Activated T-helper 17 cell treated with anti-CD3 and anti-CD28 coated beads, Interleukin-2, amount 50 U/mL, for 72 hours (primary cell): ENCODE results near the gene RFC1. TPM values are rescaled to one million over a fixed set of nuclear protein-coding genes. Genes with fewer than 3 reads are reported as not detected.
"Not testable (repeated sequence)": the region's sequence is repeated elsewhere in the genome, so short reads cannot be mapped to it uniquely, and the experiment has no call there.

Experiments
- ATAC-seq: fragments of 150-1000 bp; cut with Tn5 transposase; replicated peaks from 2 replicates; pipeline ENCODE4 v1.10.0; 2021; ENCODE audit warnings: mild to moderate bottlenecking, moderate library complexity
- H3K27ac Mint-ChIP-seq: one replicate; pipeline ENCODE4 v1.8.0; 2022; ENCODE audit warnings: mixed read lengths
- H3K27me3 Mint-ChIP-seq: one replicate; pipeline ENCODE4 v1.8.0; 2022; ENCODE audit warnings: mixed read lengths
- H3K36me3 Mint-ChIP-seq: one replicate; pipeline ENCODE4 v1.8.0; 2022; ENCODE audit warnings: low read depth, mild to moderate bottlenecking, mixed read lengths
- H3K4me1 Mint-ChIP-seq: one replicate; pipeline ENCODE4 v1.8.0; 2022; ENCODE audit warnings: mixed read lengths
- H3K4me3 Mint-ChIP-seq: one replicate; pipeline ENCODE4 v1.8.0; 2022; ENCODE audit warnings: mild to moderate bottlenecking, mixed read lengths
- H3K9me3 Mint-ChIP-seq: one replicate; pipeline ENCODE4 v1.8.0; 2022; ENCODE audit warnings: mixed read lengths
- total RNA-seq, 2 donors: library from RNA; stranded (reverse); gene quantifications; one replicate each; pipeline ENCODE4 v1.2.3, GENCODE V29; 2022

Gene RFC1
- total RNA-seq, 2 donors from 2014 or later: 79.0 to 86.3 TPM

GRCh38 chr4:39367166-39367565, 1.0 kb upstream of the RFC1 start:
- Mint-ChIP-seq H3K4me3 (peak overlapping the region; percentile 97), H3K4me1 (peaks cover 18% of the 10 kb centered on the region), H3K36me3 (peaks cover 38% of the 10 kb centered on the region), H3K27ac (no peak overlapping the region), H3K9me3 (no peaks in the 10 kb centered on the region), H3K27me3 (no peaks in the 10 kb centered on the region)
- ATAC-seq: no peak

DNA sequence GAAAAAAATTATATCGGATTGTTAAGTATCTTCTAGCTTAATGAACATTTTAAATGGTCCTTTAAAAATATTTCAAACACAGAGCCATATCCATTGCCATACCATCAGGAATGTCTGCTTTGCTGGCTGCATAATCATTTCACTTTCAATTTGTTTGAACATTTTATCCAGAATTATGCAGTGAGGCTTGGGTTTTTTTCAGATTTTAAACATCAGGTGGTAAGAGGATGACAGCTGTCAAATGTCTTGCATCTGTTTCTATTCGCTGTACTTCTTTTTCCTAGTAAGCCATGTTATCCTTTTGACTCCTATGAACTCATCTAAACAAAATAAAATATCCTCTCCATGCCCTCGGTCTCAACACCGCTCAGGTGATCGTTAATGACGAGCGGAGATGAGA, 802 bp downstream of the RFC1 start:
- no peak for ATAC-seq
- peak overlapping the region; percentile 97 for H3K4me3 Mint-ChIP-seq
- H3K9me3 Mint-ChIP-seq: no peaks in the 10 kb centered on the region
- peak overlapping the region; percentile 96 for H3K27ac Mint-ChIP-seq
- H3K4me1 Mint-ChIP-seq: peaks cover 21% of the 10 kb centered on the region
- no peaks in the 10 kb centered on the region for H3K27me3 Mint-ChIP-seq
- peaks cover 48% of the 10 kb centered on the region for H3K36me3 Mint-ChIP-seq

GRCh38 chr4:39363773-39364393, 2.3 kb downstream of the RFC1 start:
- Mint-ChIP-seq H3K27me3 (no peaks in the 10 kb centered on the region), H3K36me3 (peaks cover 52% of the 10 kb centered on the region), H3K9me3 (no peaks in the 10 kb centered on the region), H3K4me3 (peak overlapping the region; percentile 97), H3K27ac (peak overlapping the region; percentile 66), H3K4me1 (peaks cover 25% of the 10 kb centered on the region)
- peak; percentile 47 for ATAC-seq

GRCh38 chr4:39362827-39363226, 3.3 kb downstream of the RFC1 start:
- Mint-ChIP-seq H3K4me1 (peaks cover 29% of the 10 kb centered on the region), H3K9me3 (no peaks in the 10 kb centered on the region), H3K4me3 (peak overlapping the region; percentile 42), H3K27ac (peak overlapping the region; percentile 3), H3K36me3 (peaks cover 58% of the 10 kb centered on the region), H3K27me3 (no peaks in the 10 kb centered on the region)
- no peak for ATAC-seq

- ATAC-seq, H3K27ac Mint-ChIP-seq, H3K27me3 Mint-ChIP-seq, H3K9me3 Mint-ChIP-seq, H3K4me3 Mint-ChIP-seq: not testable (repeated sequence)
- H3K4me1 Mint-ChIP-seq: peaks cover 29% of the 10 kb centered on the region
- peaks cover 53% of the 10 kb centered on the region for H3K36me3 Mint-ChIP-seq
These were observed 5.6 kb downstream of the RFC1 start for GRCh38 chr4:39360611-39361010.

- Mint-ChIP-seq H3K4me1 (peaks cover 34% of the 10 kb centered on the region), H3K27me3 (no peaks in the 10 kb centered on the region), H3K27ac (peak overlapping the region; percentile 75), H3K9me3 (no peaks in the 10 kb centered on the region), H3K4me3 (peak overlapping the region; percentile 49), H3K36me3 (peaks cover 53% of the 10 kb centered on the region)
- peak; percentile 16 for ATAC-seq
These were observed 9.2 kb downstream of the RFC1 start for GRCh38 chr4:39357002-39357401.

DNA sequence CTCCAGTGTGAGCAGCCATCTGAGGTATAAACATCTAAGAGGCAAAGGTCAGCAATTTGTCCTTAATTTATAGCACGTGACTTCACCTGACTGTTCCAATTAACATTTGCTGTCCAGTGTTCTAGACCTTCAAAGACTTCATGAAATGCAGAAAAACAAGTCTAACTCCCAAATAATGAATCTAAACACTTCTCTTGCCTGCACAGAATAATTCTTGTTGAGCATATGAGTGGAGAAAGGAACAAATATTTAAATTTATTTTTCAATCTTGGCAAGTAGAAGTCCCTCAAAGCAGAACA, 12.0 kb downstream of the RFC1 start:
- no peak for ATAC-seq
- no peaks in the 10 kb centered on the region for H3K9me3 Mint-ChIP-seq
- H3K27me3 Mint-ChIP-seq: no peaks in the 10 kb centered on the region
- peak overlapping the region; percentile 92 for H3K27ac Mint-ChIP-seq
- peaks cover 38% of the 10 kb centered on the region for H3K4me1 Mint-ChIP-seq
- H3K4me3 Mint-ChIP-seq: peak overlapping the region; percentile 82
- H3K36me3 Mint-ChIP-seq: peaks cover 69% of the 10 kb centered on the region

DNA sequence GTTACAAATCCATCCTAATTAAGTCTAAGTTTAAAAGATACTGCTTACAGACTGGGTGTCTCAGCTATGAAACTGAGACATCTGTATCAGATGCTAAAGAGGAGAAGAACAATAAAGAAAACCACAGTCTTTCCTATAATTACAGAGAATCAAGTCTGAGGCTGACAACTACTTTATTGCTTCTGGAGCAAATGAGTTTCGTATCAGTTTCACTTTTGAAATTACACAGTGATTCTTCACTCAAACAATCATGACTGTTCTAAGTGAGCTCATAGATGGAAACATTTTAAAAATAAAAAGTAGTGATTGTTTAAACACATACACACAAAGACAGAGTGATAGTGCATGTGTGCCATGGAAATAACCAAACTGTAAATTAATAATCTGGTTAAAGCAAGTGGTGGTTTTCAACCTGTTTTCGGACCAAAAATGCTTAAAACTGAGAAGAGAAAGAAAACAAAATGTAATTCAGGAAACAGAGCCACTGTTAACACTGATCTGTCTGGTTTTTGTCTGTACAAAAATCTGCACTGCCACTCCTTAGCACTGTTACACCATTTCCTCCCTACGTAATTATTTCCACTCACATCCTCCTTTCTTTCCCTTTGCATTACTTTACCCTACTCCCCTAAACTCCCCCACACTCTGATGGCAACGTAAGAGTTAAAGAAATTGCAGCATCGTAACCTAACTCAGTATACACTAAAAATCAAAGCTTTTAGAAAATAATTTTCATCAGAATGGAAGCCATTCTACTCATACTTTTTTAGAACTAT, 12.5 kb downstream of the RFC1 start:
- no peaks in the 10 kb centered on the region for H3K27me3 Mint-ChIP-seq
- H3K4me1 Mint-ChIP-seq: peaks cover 38% of the 10 kb centered on the region
- ATAC-seq: peak; percentile 90
- H3K27ac Mint-ChIP-seq: peak overlapping the region; percentile 92
- H3K4me3 Mint-ChIP-seq: peak overlapping the region; percentile 82
- H3K9me3 Mint-ChIP-seq: no peaks in the 10 kb centered on the region
- H3K36me3 Mint-ChIP-seq: peaks cover 69% of the 10 kb centered on the region

DNA sequence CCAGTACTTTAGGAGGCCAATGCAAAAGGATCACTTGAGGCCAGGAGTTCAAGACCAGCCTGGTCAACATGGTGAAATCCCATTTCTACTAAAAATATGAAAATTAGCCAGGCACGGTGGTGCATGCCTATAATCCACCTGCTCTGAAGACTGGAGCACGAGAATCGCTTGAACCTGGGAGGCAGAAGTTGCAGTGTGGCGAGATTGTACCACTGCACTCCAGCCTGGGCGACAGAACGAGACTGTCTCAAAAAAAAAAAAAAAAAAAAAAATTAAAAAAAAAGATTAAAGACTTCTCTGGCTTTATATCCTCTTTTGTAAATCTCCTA, 13.0 kb downstream of the RFC1 start:
- Mint-ChIP-seq H3K36me3 (peaks cover 71% of the 10 kb centered on the region), H3K27ac (peak overlapping the region; percentile 92), H3K4me3 (peak overlapping the region; percentile 82), H3K4me1 (peaks cover 37% of the 10 kb centered on the region)
- not testable (repeated sequence) for H3K27me3 Mint-ChIP-seq, ATAC-seq, H3K9me3 Mint-ChIP-seq

- Mint-ChIP-seq H3K4me3 (peak overlapping the region; percentile 13), H3K27me3 (no peaks in the 10 kb centered on the region), H3K9me3 (no peaks in the 10 kb centered on the region), H3K27ac (peak overlapping the region; percentile 53), H3K4me1 (peaks cover 39% of the 10 kb centered on the region), H3K36me3 (peaks cover 87% of the 10 kb centered on the region)
- no peak for ATAC-seq
These were observed 16.8 kb downstream of the RFC1 start for GRCh38 chr4:39349326-39349725.

- peak; percentile 23 for ATAC-seq
- Mint-ChIP-seq H3K27ac (peak overlapping the region; percentile 53), H3K27me3 (no peaks in the 10 kb centered on the region), H3K36me3 (peaks cover 88% of the 10 kb centered on the region), H3K9me3 (no peaks in the 10 kb centered on the region), H3K4me1 (peaks cover 36% of the 10 kb centered on the region), H3K4me3 (peak overlapping the region; percentile 13)
These were observed 17.5 kb downstream of the RFC1 start for GRCh38 chr4:39348371-39349315.

- no peak for ATAC-seq
- H3K4me3 Mint-ChIP-seq: peak overlapping the region; percentile 32
- H3K27me3 Mint-ChIP-seq: no peaks in the 10 kb centered on the region
- H3K27ac Mint-ChIP-seq: peak overlapping the region; percentile 53
- peaks cover 90% of the 10 kb centered on the region for H3K36me3 Mint-ChIP-seq
- H3K9me3 Mint-ChIP-seq: no peaks in the 10 kb centered on the region
- H3K4me1 Mint-ChIP-seq: peaks cover 23% of the 10 kb centered on the region
These were observed 19.2 kb downstream of the RFC1 start for GRCh38 chr4:39346856-39347519.

- Mint-ChIP-seq H3K27ac (no peak overlapping the region), H3K4me3 (no peak overlapping the region), H3K27me3 (no peaks in the 10 kb centered on the region), H3K9me3 (no peaks in the 10 kb centered on the region), H3K36me3 (peaks cover 89% of the 10 kb centered on the region), H3K4me1 (peaks cover 14% of the 10 kb centered on the region)
- no peak for ATAC-seq
These were observed 23.4 kb downstream of the RFC1 start for GRCh38 chr4:39342731-39343130.

GRCh38 chr4:39341075-39341725, 25.0 kb downstream of the RFC1 start:
- H3K27me3 Mint-ChIP-seq: no peaks in the 10 kb centered on the region
- peak overlapping the region; percentile 44 for H3K27ac Mint-ChIP-seq
- ATAC-seq: peak; percentile 56

More at GRCh38 chr4:39341075-39341725, 25.0 kb downstream of the RFC1 start:
- H3K9me3 Mint-ChIP-seq: no peaks in the 10 kb centered on the region
- no peak overlapping the region for H3K4me3 Mint-ChIP-seq
- peaks cover 79% of the 10 kb centered on the region for H3K36me3 Mint-ChIP-seq
- H3K4me1 Mint-ChIP-seq: peaks cover 14% of the 10 kb centered on the region
